Eye (tissue), 1 donor: ENCODE data around the gene IDE.

Source experiments
- DNase-seq: peaks from one replicate; pipeline ENCODE4 v3.0.0-alpha.2; 2015

Gene IDE

DNA sequence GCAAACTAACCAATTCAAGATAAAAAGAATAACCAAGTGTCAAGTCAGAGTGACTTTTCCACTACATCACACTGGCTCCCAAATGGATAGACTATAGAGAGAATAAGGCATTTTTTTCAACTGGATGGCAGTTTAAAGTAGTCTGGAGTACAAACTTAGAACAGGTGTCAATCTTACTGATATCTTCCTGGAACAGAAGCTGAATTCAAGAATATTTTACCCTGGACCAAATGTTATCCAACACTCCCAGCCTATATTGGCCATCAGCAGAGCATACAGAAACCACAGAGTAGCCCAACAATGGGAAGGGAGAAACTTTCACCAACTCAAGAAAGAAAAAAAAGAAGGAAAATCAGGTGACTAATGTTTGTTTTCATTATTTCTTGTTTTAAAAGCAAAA, 11.5 kb downstream of the IDE start:
- no peak for DNase-seq

DNA sequence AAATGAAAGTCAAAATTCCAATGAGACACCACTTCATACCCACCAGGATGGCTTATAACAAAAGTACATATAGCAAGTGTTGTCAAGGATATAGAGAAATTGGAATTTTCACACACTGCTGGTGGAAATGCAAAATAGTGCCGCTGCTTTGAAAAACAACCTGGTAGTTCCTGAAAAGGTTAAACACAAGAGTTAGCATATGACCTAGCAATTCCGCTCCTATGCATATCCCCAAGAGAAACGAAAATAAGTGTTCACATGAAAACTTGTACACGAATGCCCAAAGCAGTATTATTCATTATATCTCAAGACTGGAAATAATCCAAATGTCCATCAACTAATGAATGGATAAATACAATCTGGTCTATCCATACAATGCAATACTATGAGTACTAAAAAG, 14.8 kb downstream of the IDE start:
- DNase-seq = no peak

DNA sequence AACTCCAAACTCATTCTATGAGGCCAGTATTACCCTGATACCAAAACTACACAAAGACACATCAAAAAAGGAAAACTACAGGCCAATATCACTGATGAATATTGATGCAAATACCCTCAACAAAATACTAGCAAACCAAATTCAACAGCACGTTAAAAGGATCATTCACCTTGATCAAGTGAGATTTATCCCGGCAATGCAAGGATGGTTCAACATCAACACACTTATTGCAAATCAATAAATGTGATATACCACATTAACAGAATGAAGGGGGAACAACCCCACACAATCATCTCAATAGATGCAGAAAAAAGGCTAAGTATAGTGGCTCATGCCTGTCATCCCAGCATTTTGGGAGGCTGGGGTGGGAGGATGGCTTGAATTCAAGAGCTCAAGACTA, 19.9 kb downstream of the IDE start:
- no peak for DNase-seq

GRCh38 chr10:92552310-92552709, 21.6 kb downstream of the IDE start:
- DNase-seq = no peak

DNA sequence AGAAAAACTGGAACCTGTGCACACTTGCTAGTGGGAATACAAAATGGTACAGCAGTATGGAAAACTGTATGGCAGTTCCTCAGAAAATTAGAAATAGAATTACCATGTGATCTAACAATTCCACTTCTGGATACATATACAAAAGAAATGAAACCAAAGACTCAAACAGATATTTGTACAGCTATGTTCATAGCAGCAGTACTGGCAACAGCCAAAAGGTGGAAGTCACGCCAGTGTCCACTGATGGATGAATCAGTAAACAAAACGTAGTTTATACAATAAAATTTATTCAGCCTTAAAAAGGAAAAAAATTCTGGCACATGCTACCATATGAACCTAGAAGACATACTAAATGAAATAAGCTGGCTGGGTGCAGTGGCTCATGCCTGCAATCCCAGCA, 23.0 kb downstream of the IDE start:
- DNase-seq = no peak

GRCh38 chr10:92547676-92548075, 26.2 kb downstream of the IDE start:
- no peak for DNase-seq

GRCh38 chr10:92545556-92545955, 28.3 kb downstream of the IDE start:
- no peak for DNase-seq

GRCh38 chr10:92544296-92544695, 29.6 kb downstream of the IDE start:
- no peak for DNase-seq

- no peak for DNase-seq
These were observed 31.4 kb downstream of the IDE start for GRCh38 chr10:92542458-92542857.

GRCh38 chr10:92541583-92541982, 32.3 kb downstream of the IDE start:
- DNase-seq = no peak

GRCh38 chr10:92538231-92538958, 35.5 kb downstream of the IDE start:
- no peak for DNase-seq

DNA sequence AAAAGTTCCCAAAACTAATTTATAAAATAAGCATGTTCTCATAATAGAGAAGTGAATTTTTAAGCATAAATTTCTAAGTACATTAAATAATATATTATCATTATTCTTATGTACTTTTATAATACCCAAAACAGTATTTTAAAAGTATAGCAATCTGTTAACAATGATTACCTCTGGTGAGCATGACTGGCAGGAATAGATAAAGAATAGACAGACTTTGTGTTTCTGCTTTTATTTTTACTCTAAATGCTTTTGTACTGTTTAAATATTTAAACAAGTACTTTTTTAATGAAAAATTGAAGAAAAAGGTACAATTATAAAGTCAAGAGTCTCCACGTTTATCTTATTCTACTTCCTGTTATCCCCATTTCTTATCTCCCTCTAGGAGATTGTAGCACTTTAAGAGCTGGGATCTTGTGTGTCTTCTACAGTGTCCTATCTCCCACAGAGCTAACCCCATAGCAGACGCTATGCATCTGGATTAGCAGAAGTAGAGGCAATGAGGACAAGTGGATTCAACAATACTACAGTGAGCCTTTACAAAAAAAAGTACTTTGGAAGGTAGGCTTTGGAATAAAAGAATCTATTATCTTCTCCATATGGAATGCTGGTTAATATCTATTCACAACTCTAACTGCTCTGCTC, 42.9 kb downstream of the IDE start:
- DNase-seq = no peak

DNA sequence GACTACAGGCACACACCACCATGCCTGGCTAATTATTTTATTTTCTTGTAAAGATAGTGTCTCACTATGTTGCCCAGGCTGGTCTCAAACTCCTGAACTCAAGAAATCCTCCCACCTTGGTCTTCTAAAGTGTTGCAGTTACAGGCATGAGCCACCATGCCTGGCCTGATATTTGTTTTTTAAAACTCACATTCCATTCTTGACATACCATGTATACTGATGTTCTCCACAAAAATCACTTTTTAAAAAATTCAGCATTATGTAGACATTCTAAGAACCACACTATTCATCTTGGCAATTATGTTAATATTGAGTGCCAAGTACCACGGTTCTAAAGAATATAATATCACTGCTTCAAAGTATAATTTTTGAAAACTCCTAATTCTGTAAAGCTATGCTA, 43.5 kb downstream of the IDE start:
- DNase-seq = no peak

DNA sequence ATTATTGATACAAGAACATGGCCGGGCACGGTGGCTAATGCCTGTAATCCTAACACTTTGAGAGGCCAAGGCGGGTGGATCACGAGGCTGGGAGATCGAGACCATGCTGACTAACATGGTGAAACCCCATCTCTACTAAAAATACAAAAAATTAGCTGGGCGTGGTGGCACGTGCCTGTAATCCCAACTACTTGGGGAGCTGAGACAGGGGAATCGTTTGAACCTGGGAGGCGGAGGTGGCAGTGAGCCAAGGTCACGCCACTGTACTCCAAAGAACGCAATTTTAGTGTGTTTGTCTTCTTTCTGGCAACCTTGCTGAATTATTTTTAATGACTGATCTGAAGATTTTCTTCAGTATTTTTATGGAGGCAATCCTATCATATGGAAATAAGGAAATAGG, 46.2 kb downstream of the IDE start:
- DNase-seq = no peak

DNA sequence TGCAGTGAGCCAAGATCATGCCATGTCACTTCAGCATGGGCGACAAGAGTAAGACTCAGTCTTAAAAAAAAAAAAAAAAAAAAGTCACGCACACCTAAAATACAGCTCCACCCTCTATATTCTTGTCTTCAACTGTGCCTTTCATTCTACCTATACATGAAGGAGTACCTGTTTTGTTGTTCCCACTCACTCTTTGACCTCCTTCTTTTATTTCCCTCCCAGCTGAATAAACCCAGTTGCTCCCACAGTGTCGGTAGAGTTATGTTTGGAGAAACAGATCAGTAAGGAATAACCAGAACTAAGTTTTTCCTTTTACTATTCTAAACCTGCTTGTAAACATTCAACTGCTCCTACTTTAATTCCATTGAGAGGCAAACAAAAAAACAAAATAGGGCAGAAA, 50.3 kb downstream of the IDE start:
- DNase-seq = no peak

DNA sequence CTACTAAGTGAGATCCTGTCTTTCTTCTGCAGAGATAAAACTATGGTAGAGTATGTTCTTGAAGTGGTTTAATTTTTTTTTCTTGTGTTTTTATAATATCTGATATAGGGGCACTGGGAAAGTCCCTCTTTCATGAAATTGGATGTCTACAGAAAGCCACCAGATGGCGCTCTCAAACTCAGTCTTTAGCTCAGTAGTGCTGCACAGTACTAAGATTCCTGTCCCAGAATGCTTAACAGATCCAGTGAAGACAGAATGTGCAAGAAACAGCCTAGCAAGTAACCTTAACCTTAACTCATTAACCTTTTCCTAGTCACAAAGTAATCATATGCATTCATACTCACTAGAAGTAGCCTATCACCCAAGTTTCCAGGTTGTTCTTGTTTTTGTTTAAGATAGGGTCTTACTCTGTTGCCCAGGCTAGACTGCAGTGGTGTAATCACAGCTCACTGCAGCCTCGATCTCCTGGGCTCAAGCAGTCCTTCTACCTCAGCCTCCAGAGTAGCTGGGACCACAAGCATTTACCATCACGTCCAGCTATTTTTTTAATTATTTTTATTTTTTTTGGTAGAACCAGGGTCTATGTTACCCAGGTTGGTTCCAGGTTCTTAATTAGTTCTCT, 56.7 kb downstream of the IDE start:
- peak; percentile 88 for DNase-seq

DNA sequence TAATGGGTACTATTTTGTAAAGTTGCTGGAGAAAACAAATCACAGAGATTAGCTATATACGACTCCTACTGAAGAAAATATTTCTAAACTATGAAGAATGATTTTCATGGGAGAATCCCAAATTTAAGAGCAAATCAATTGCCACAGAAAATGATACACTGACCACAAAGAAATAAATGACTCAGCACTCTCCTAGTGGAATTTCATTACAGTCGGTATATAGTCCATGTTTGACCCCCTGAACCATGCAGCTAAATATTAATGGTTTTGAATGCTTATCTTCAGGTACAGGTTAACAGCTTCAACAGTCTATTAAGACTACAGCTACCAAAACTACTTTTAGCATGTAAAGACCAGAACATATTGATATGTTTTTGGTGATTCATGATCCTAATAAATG, 65.0 kb downstream of the IDE start:
- no peak for DNase-seq

DNA sequence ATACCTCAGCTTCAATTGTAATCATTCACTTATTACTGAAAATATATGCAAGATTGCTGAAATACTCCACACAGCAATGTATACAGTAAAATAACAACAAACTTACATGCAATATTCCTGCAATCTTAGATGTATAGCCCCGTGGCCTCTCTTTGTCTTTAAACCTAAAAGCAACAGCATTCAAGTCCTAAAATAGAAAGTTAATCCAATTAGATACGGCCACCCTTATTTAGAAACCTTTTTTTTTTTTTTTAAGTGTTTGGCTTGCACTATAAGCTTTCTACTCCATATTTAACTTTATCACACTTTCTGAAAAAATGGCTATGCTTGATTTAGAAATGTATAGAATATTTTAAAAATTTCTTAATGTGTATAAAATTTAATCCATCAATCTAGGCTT, 67.6 kb downstream of the IDE start:
- no peak for DNase-seq

DNA sequence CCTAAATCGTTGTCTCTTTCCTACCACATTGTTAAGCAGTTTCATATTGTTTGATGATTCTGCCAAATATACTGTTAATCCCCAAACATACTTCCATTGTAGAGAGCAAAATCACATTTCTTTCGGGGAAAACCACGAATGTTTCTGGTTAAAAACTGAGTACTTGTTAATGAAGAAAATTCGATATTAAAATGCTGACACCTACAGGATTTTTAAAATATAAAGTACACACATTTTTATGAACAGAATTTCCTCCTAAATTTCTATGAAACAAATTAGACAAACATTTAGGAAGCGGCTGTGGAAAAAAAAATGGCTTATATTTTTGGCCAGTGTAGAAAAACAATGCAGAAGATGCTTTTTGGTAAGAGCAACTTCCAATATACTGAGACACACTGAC, 68.8 kb downstream of the IDE start:
- DNase-seq = no peak

DNA sequence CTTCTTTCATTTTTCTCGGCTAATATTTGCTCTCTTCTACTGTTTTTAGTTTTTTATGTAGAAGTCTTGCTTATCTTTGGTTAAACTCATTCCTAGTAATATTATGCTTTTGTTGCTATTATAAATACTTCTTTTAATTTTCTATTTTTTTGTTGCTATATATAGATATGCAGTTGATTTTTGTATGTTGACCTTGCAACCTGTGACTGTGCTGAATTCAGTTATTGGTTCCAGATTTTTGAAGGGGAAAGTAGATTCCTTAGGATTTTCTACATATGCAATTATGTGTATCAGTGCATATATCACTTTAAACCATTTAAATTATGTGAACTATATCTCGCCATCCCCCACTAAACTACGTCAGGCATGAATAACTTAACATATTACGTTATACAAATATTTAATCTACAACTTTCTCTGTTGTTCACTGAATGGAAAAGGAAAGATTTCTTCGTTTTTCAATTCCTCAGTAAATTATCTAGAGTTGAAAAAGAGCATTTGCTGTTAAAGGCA, 71.5 kb downstream of the IDE start:
- no peak for DNase-seq

DNA sequence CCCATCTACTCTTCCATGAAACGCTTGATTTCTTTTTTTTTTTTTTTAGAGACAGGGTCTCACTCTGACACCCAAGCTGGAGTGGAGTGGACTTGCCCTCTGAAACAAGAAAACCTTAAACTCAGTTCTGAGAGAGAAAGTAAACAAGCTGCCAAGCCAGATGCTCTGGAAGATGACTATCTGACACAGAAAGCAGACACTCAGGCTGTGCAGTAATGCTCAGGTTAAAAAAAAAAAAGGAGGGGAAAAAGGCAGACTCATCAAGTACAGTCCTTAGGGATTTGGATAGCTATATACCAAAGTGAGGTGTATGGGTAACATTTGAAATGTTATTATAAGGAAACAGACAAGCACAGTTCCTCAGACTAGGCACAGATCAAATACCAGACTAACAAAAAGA, 80.5 kb downstream of the IDE start:
- DNase-seq = no peak

- no peak for DNase-seq
These were observed 81.1 kb downstream of the IDE start for GRCh38 chr10:92492748-92493240.

DNA sequence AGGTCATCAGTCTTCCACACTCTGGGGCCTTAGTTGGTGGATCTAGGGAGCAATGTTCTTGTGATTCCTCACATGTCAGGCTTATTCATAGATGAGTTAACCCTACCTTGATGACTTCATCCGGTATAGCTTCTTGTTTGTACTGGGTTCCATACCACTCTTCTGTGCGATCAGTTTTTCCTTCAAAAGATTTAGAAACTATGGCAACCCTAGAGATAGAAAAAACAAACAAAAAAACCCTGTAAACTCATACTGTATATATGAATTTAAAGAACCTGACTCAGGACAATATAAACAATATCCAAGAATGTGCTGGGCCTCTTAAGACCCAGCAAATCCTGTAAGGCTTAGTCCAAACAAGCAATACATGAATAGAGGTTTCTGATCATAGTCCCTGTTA, 83.5 kb downstream of the IDE start:
- DNase-seq = no peak

DNA sequence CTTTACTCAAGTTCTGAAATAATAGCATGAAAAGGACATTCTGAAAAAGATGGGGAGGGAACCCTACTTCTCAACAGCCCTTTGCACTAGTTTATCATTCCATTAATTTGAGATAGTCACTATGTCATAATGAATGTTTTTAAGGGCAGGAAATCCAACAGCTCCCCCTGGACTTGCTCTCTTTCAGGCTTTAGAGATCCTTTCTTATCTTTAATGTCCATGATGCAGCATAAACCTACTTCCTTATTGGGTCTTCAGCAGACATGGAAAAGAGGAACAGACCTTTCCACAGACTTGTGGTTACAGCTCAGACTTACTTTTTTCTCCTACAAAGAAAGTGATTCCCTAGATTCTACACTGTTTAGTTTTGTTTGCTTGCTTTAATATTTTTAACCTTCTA, 87.3 kb downstream of the IDE start:
- DNase-seq = no peak
